GM12875 (cell line): ENCODE data around the gene FOSL2.

Experiments used
- H3K4me3 ChIP-seq: one replicate; pipeline ENCODE4 v1.5.1; 2011; ENCODE audit warnings: low read depth, low read length, control low read depth
- TF ChIP-seq, protein P1 (sequence below): IDR thresholded peaks from 2 replicates; pipeline ENCODE4 v1.5.1; 2011; ENCODE audit warnings: low read depth, mild to moderate bottlenecking, control low read depth, inconsistent platforms, low read length, moderate library complexity, borderline replicate concordance; ENCODE audit not compliant: insufficient read depth

FOSL2 gene

GRCh38 chr2:28347193-28347592 is 45.5 kb upstream of the FOSL2 start:
- TF ChIP-seq, protein P1, sequence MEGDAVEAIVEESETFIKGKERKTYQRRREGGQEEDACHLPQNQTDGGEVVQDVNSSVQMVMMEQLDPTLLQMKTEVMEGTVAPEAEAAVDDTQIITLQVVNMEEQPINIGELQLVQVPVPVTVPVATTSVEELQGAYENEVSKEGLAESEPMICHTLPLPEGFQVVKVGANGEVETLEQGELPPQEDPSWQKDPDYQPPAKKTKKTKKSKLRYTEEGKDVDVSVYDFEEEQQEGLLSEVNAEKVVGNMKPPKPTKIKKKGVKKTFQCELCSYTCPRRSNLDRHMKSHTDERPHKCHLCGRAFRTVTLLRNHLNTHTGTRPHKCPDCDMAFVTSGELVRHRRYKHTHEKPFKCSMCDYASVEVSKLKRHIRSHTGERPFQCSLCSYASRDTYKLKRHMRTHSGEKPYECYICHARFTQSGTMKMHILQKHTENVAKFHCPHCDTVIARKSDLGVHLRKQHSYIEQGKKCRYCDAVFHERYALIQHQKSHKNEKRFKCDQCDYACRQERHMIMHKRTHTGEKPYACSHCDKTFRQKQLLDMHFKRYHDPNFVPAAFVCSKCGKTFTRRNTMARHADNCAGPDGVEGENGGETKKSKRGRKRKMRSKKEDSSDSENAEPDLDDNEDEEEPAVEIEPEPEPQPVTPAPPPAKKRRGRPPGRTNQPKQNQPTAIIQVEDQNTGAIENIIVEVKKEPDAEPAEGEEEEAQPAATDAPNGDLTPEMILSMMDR: no peak
- H3K4me3 ChIP-seq: no peak overlapping the region

GRCh38 chr2:28347596-28347995 is 45.1 kb upstream of the FOSL2 start:
- TF ChIP-seq, protein P1: no peak
- no peak overlapping the region for H3K4me3 ChIP-seq

- no peak overlapping the region for H3K4me3 ChIP-seq
- TF ChIP-seq, protein P1: no peak
These were observed 44.5 kb upstream of the FOSL2 start for GRCh38 chr2:28348149-28348567.

- TF ChIP-seq, protein P1: no peak
- no peak overlapping the region for H3K4me3 ChIP-seq
These were observed 43.7 kb upstream of the FOSL2 start for GRCh38 chr2:28348921-28349320.

DNA sequence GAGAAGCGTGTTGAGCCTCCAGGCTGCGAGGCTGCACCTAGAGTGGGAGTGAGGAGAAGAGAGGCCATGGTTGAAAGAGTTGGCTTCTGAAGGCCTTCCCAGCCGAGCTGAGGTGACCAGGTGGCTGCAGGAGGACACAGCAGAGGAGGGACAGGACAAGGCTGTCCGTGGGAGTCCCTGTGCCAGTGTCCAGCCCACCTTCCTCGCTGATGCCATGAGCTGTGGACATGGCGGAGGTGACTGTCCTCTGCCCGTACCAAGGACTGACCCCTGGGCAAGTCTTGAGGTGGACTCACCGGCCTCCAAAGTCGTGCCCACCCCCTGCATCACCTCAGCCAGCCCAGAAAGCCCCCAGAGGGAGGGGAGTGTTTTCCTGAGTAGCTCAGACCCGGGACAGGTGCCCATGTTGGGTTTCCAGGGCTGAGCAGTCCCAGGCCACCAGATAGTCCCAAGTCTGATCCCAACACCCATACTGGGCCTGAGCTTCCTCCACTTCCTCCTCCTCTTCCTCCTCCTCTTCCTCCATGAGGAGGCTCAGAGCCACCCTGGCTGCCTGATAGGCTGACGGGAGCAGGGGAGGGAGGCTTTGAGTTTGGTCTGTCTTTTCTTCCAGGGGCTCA is 43.0 kb upstream of the FOSL2 start:
- H3K4me3 ChIP-seq: no peak overlapping the region
- TF ChIP-seq, protein P1: no peak

DNA sequence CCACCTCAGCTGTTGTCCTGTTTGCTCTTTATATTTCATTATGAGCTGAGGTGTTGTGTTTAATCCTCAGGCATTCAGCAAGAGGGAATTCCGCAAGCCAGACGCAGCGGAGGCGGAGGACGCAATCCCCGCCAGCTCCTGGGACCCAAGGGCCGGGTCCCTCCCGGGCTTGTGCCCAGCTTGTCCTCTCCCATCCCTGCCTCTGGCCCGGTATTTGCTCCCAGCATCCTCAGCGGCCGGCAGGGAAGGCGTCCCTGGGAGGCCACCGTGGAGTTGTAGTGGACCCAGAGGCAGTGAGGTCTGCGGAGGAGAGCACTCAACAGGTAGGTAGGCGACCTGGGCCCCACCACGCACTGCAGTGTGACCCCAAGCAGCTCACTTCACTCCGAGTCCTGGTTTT is 42.5 kb upstream of the FOSL2 start:
- TF ChIP-seq, protein P1: no peak
- H3K4me3 ChIP-seq: no peak overlapping the region

DNA sequence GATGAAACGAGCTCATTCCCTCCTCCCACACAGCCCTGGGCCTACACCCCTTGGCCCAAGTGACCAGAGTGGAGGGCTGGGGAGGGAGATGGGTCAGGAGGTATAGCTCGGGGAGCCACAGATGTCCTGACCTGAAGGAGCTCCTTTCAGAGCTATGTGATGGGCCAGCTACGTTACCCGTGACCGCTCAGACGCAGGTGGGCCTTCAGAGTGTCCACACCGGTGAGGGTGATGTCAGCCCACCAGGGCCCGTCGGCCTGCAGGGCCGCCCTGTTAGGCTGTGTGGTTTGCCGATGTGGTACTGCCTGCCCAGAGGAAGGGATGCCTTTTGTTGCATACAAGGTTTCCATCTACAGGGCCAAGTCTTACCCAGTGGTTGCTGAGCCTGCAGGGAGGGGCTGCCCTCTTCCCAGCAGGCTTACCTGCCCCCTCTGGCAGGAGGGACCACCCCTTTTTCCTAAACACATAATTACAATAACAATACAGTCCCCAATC is 41.8 kb upstream of the FOSL2 start:
- TF ChIP-seq, protein P1: no peak
- H3K4me3 ChIP-seq: no peak overlapping the region
